GM23338 (cell line): ENCODE data around the gene IQCE. TPM values are rescaled to one million over a fixed set of nuclear protein-coding genes. Genes with fewer than 3 reads are reported as not detected.
A peak's percentile ranks its signal among the peaks of the same experiment; 100 is the strongest.

Experiments used
- ATAC-seq: fragments of 200-7000 bp; cut with Tn5 transposase; 3 replicates; pipeline ENCODE4 v1.9.1; 2020
- DNase-seq: peaks from one replicate; pipeline ENCODE4 v3.0.0-alpha.2; 2015; ENCODE audit warnings: low spot score
- H2AFZ ChIP-seq: fragments of 200-600 bp; sonication (generic); 2 replicates; pipeline ENCODE4 v1.8.0; 2016; ENCODE audit warnings: antibody characterized with exemption, mild to moderate bottlenecking, moderate library complexity
- H3F3A ChIP-seq: fragments of 200-600 bp; sonication (generic); replicated peaks from 2 replicates; pipeline ENCODE4 v1.8.0; 2017; ENCODE audit warnings: antibody characterized with exemption, mixed run types, low read depth
- H3K27ac ChIP-seq: fragments of 200-600 bp; sonication (generic); 2 replicates; pipeline ENCODE4 v1.6.1; 2016; ENCODE audit warnings: low read depth
- H3K27me3 ChIP-seq: fragments of 200-600 bp; sonication (generic); 2 replicates; pipeline ENCODE4 v1.8.0; 2016; ENCODE audit warnings: mild to moderate bottlenecking, mixed run types, moderate library complexity; ENCODE audit not compliant: insufficient read depth
- H3K36me3 ChIP-seq: fragments of 200-600 bp; sonication (generic); 2 replicates; pipeline ENCODE4 v1.8.0; 2016; ENCODE audit warnings: mild to moderate bottlenecking; ENCODE audit not compliant: insufficient read depth
- H3K4me1 ChIP-seq: fragments of 200-600 bp; sonication (generic); 2 replicates; pipeline ENCODE4 v1.8.0; 2016; ENCODE audit warnings: mild to moderate bottlenecking, moderate library complexity; ENCODE audit not compliant: insufficient read depth
- H3K4me2 ChIP-seq: fragments of 200-600 bp; sonication (generic); 2 replicates; pipeline ENCODE4 v1.7.1; 2017; ENCODE audit warnings: mixed run types
- H3K4me3 ChIP-seq: fragments of 200-600 bp; sonication (generic); 2 replicates; pipeline ENCODE4 v1.6.1; 2016; ENCODE audit warnings: mixed run types
- H3K79me2 ChIP-seq: fragments of 200-600 bp; sonication (generic); replicated peaks from 2 replicates; pipeline ENCODE4 v1.8.0; 2017; ENCODE audit warnings: mild to moderate bottlenecking; ENCODE audit not compliant: insufficient read depth
- H3K9me2 ChIP-seq: fragments of 200-600 bp; sonication (generic); 2 replicates; pipeline ENCODE4 v1.8.0; 2017; ENCODE audit not compliant: insufficient read depth
- H4K20me1 ChIP-seq: fragments of 200-600 bp; sonication (generic); replicated peaks from 2 replicates; pipeline ENCODE4 v1.8.0; 2017; ENCODE audit warnings: mild to moderate bottlenecking; ENCODE audit not compliant: insufficient read depth
- H3K27ac Mint-ChIP-seq: 2 replicates; pipeline ENCODE4 v1.8.0; 2020; ENCODE audit warnings: inconsistent platforms, mild to moderate bottlenecking, moderate library complexity, mixed read lengths
- H3K27me3 Mint-ChIP-seq: 3 replicates; pipeline ENCODE4 v1.8.0; 2022; ENCODE audit warnings: low read depth, mild to moderate bottlenecking, moderate library complexity, mixed read lengths, inconsistent platforms; ENCODE audit not compliant: insufficient read depth, poor library complexity
- H3K36me3 Mint-ChIP-seq: 3 replicates; pipeline ENCODE4 v1.8.0; 2021; ENCODE audit warnings: low read depth, mild to moderate bottlenecking, inconsistent platforms, moderate library complexity, mixed read lengths
- H3K4me1 Mint-ChIP-seq: 3 replicates; pipeline ENCODE4 v1.8.0; 2020; ENCODE audit warnings: mild to moderate bottlenecking, inconsistent platforms, mixed read lengths
- H3K4me3 Mint-ChIP-seq: 3 replicates; pipeline ENCODE4 v1.8.0; 2021; ENCODE audit warnings: moderate library complexity, mild to moderate bottlenecking, inconsistent platforms, mixed read lengths
- H3K9me3 Mint-ChIP-seq: 3 replicates; pipeline ENCODE4 v1.8.0; 2020; ENCODE audit warnings: moderate library complexity, mild to moderate bottlenecking, inconsistent platforms, mixed read lengths
- CREB1 ChIP-seq: fragments of 250-450 bp; sonication (Bioruptor Pico); IDR thresholded peaks from 2 replicates; pipeline ENCODE4 v1.5.0; 2020; ENCODE audit warnings: low read depth, mild to moderate bottlenecking, moderate library complexity
- CTCF ChIP-seq, 2 experiments: fragments of 200-600 bp in 1 of 2; sonication (generic) in 1 of 2; conservative IDR thresholded peaks; 2 replicates each; pipeline versions ENCODE4 v1.5.1 to v1.6.1; 2016 to 2017; ENCODE audit warnings: antibody characterized with exemption in 2 of 2, low read depth in 2 of 2, mild to moderate bottlenecking in 2 of 2, moderate library complexity in 1 of 2
- ETS1 ChIP-seq: IDR thresholded peaks from 2 replicates; pipeline ENCODE4 v1.6.1; 2016; ENCODE audit warnings: antibody characterized with exemption
- EZH2 ChIP-seq: fragments of 200-600 bp; sonication (generic); IDR thresholded peaks from one replicate; pipeline ENCODE4 v1.8.0; 2017; ENCODE audit warnings: antibody characterized with exemption, mild to moderate bottlenecking, low read depth; ENCODE audit not compliant: unreplicated experiment
- EZH2phosphoT487 ChIP-seq: fragments of 200-600 bp; sonication (generic); IDR thresholded peaks from one replicate; pipeline ENCODE4 v1.8.1; 2018; ENCODE audit warnings: antibody characterized with exemption; ENCODE audit not compliant: unreplicated experiment
- POLR2AphosphoS5 ChIP-seq: IDR thresholded peaks from 2 replicates; pipeline ENCODE4 v1.6.1; 2016; ENCODE audit warnings: antibody characterized with exemption, low read depth
- REST ChIP-seq: IDR thresholded peaks from one replicate; pipeline ENCODE4 v1.6.1; 2018; ENCODE audit warnings: antibody characterized with exemption; ENCODE audit not compliant: unreplicated experiment
- ZNF114 ChIP-seq: fragments of 250-450 bp; sonication (Bioruptor Pico); IDR thresholded peaks from 2 replicates; pipeline ENCODE4 v1.5.0; 2020; ENCODE audit warnings: mild to moderate bottlenecking, moderate library complexity
- ZNF331 ChIP-seq: fragments of 250-450 bp; sonication (Bioruptor Pico); IDR thresholded peaks from 2 replicates; pipeline ENCODE4 v1.5.0; 2020; ENCODE audit warnings: low read depth, mild to moderate bottlenecking, moderate library complexity
- long read RNA-seq: library from polyadenylated mRNA; unstranded; transcript quantifications from one replicate; pipeline ENCODE4 v2.0.0, GENCODE V29; 2020; ENCODE audit not compliant: unreplicated experiment
- polyA plus RNA-seq: library from polyadenylated mRNA; unstranded; fragments of >200 nt; fragmentation: Nextera tagmentation; extraction: Ambion mirVana; gene quantifications from 2 replicates; pipeline ENCODE4 v1.2.1, GENCODE V29; 2016
- total RNA-seq: library from RNA; depleted of rRNA; stranded (reverse); fragments of >200 nt; shearing (Covaris generic); gene quantifications from 2 replicates; pipeline ENCODE4 v1.2.3, GENCODE V29; 2014; rRNA removed

Gene IQCE
- total RNA-seq (5.0 and 6.5 TPM in 2 replicates), polyA plus RNA-seq (5.9 and 7.7 TPM in 2 replicates)
- long read RNA-seq, partial matches to known transcripts: 4 of 6 reads
- long read RNA-seq, other reads (novel, unspliced or antisense): 2 of 6 reads

- Histone ChIP-seq H3K79me2 (peaks cover 11% of the 10 kb centered on the region), H2AFZ (peak within 1 kb of the TSS; percentile 98), H3K4me2 (peak within 1 kb of the TSS; percentile 95), H3F3A (peaks cover 11% of the 10 kb centered on the region), H3K36me3 (no peaks in the 10 kb centered on the region), H4K20me1 (peaks cover 2% of the 10 kb centered on the region; the same call in 1 of the 2 replicates), H3K27ac (no peak within 1 kb of the TSS), H3K4me3 (peak within 1 kb of the TSS; percentile 90), H3K4me1 (peaks cover 7% of the 10 kb centered on the region; the same call in 1 of the 2 replicates), H3K27me3 (no peaks in the 10 kb centered on the region), H3K9me2 (no peaks in the 10 kb centered on the region)
- no peaks in the 10 kb centered on the region; the same call in 1 of the 3 replicates for H3K9me3 Mint-ChIP-seq
- no peak for TF ChIP-seq ZNF114 (CRISPR knock-in tag)
- no peak for TF ChIP-seq REST
- no peak for TF ChIP-seq ETS1
- TF ChIP-seq CREB1 (CRISPR knock-in tag): no peak; the same call in 1 of the 2 replicates
- no peak for TF ChIP-seq EZH2phosphoT487
- no peak for TF ChIP-seq EZH2
- TF ChIP-seq CTCF (conservative IDR thresholded peaks at IDR 0.05; ENCODE audit: low read depth in 2 of 2): no peak
- no peak for TF ChIP-seq ZNF331 (CRISPR knock-in tag)
- TF ChIP-seq POLR2AphosphoS5: no peak
- peaks cover 7% of the 10 kb centered on the region; the same call in 2 of the 3 replicates for H3K36me3 Mint-ChIP-seq
- H3K27ac Mint-ChIP-seq: no peak within 1 kb of the TSS
- H3K27me3 Mint-ChIP-seq: peaks cover 6% of the 10 kb centered on the region
- peak within 1 kb of the TSS; percentile 68 for H3K4me3 Mint-ChIP-seq
- peaks cover 3% of the 10 kb centered on the region for H3K4me1 Mint-ChIP-seq
- DNase-seq (peak; percentile 95), ATAC-seq (peak; percentile 67)
Observed at GRCh38 chr7:2558629-2559282, at the start of gene IQCE. TSS of gene IQCE (plus strand) at chr7:2558979. CDS start at chr7:2559182, 203 bp downstream.
